Measurements from ENCODE around the gene MINPP1.

- TF ChIP-seq EZH2 (IDR thresholded peaks at IDR 0.05) (no peak), YY1 (IDR thresholded peaks at IDR 0.05; ENCODE audit: extremely low read depth, insufficient replicate concordance, low read depth, low read length) (no peak), POLR2A (IDR thresholded peaks at IDR 0.05; ENCODE audit: borderline replicate concordance, extremely low read depth, insufficient read depth, insufficient read length) (no peak), ATF3 (IDR thresholded peaks at IDR 0.05) (no peak), CTCF (IDR thresholded peaks at IDR 0.05 in 2 of 3, conservative IDR thresholded peaks at IDR 0.05 in 1 of 3; ENCODE audit: borderline replicate concordance in 1 of 3, insufficient read depth in 1 of 3, low read depth in 2 of 3, low read length in 2 of 3) (no peak), POLR2AphosphoS5 (IDR thresholded peaks at IDR 0.05; ENCODE audit: low read depth, low read length) (no peak), MAX (IDR thresholded peaks at IDR 0.05) (no peak)
Observed at GRCh38 chr10:87532696-87533095, 28.0 kb downstream of the MINPP1 start.
